Psoas muscle (tissue), 8 donors: Measurements from ENCODE around the gene MPP7. TPM values are rescaled to one million over a fixed set of nuclear protein-coding genes. Genes with fewer than 3 reads are reported as not detected.

Experiments used
- ATAC-seq, 4 donors: fragments of 200-7000 bp; cut with Tn5 transposase; one replicate each; pipeline ENCODE4 v1.9.1; 2020; ENCODE audit warnings: moderate library complexity in 3 of 4, mild to moderate bottlenecking in 2 of 4
- DNase-seq, 2 donors: peaks; one replicate each; pipeline ENCODE4 v3.0.0-alpha.2; 2020
- H3K27ac ChIP-seq: fragments of 200-600 bp; one replicate; pipeline ENCODE4 v1.8.0; 2022
- H3K27me3 ChIP-seq, 3 donors: fragments of 200-600 bp in 1 of 3; one replicate each; pipeline versions ENCODE4 v1.6.1 to v1.8.0; 2013 to 2022; ENCODE audit warnings: low read length in 2 of 3, mild to moderate bottlenecking in 2 of 3, moderate library complexity in 1 of 3; ENCODE audit not compliant: insufficient read depth in 3 of 3
- H3K36me3 ChIP-seq, 2 donors: fragments of 200-600 bp in 1 of 2; one replicate each; pipeline versions ENCODE4 v1.6.1 to v1.8.0; 2013 to 2022; ENCODE audit warnings: low read depth in 1 of 2, mild to moderate bottlenecking in 1 of 2, moderate library complexity in 1 of 2; ENCODE audit not compliant: insufficient read depth in 1 of 2
- H3K4me1 ChIP-seq: fragments of 200-600 bp; one replicate; pipeline ENCODE4 v1.8.0; 2022
- H3K4me3 ChIP-seq: fragments of 200-600 bp; one replicate; pipeline ENCODE4 v1.8.0; 2022; ENCODE audit warnings: mild to moderate bottlenecking
- H3K9me3 ChIP-seq: fragments of 200-600 bp; one replicate; pipeline ENCODE4 v1.8.0; 2022
- WGBS, 3 donors: extraction: QIAGEN DNeasy Blood & Tissue Kit; methylation state at CpG; one replicate each; pipeline versions ENCODE4 v1.1.6 to v1.1.7; 2013; 5-methylcytosine and 5-hydroxymethylcytosine counted together
- intact Hi-C, 2 donors: fragments of 100-400 bp; cut with DNase I; formaldehyde crosslinking; loops; one replicate each; pipeline versions ENCODE4 v1.11.0 to v1.14.2; 2022
- polyA plus RNA-seq, 3 donors: library from polyadenylated mRNA; stranded (reverse); fragments of 200-250 nt; gene quantifications; one replicate each; pipeline ENCODE4 v1.2.3, GENCODE V29; 2013
- total RNA-seq, 4 donors: library from RNA; stranded (reverse); fragmentation: NEBNext Ultra II Directional in 2 of 4; extraction: Animal tissue kit (Norgen Biotek cat#: 25700) in 2 of 4; gene quantifications; one replicate each; pipeline versions ENCODE4 v1.2.1 to v1.2.4, GENCODE V29; 2021 to 2023
- TF ChIP-seq, protein P1 (sequence below): fragments of 200-600 bp; IDR thresholded peaks from one replicate; pipeline ENCODE4 v1.8.0; 2022; ENCODE audit warnings: antibody characterized with exemption
- donor health status: healthy with polysubstance abuse.
- donor health status: DM: no; HTN: no; CAD: no; lungs with moderate emphysema.
- donor health status: Bipolar disorder and iron deficiency.
- donor health status: healthy.
- donor health status: DM: yes; HTN: yes; CAD: no.
- donor health status: DM: no; HTN: no; CAD: no.
- donor health status: DM: no; HTN: no; CAD: no.
- donor health status: DM: yes; HTN: yes; CAD: no.

MPP7 gene
- total and polyA plus RNA-seq, 7 donors = 2.3 to 12.5 (median 11.3) TPM

DNA sequence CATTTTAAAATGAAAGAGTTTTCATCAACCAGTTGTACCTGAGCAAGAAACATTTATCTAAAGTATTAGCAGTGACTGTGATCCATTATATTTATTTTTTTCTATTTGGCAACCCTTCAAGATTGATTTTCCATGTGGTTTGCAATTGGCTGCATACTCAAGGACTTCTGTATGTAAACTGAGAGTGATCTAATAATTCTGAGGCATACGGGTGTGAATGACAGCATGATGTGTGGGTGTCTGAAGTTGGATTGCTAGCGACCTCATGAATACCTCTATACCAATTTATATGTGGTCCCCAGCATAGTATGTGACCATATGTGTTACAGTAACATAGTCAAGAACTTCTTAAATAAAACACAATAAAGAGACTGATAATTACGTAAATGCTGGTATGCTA, 8.2 kb upstream of the MPP7 start:
- H3K4me3 ChIP-seq = no peak overlapping the region
- H3K36me3 ChIP-seq = no peaks in the 10 kb centered on the region
- H3K9me3 ChIP-seq = no peaks in the 10 kb centered on the region
- no peaks in the 10 kb centered on the region for H3K4me1 ChIP-seq
- no peak overlapping the region for H3K27ac ChIP-seq
- WGBS, 3 donors = 53 to 59% (median 58%) methylated on average over 3 of the region's 3 CpGs
- TF ChIP-seq, protein P1, sequence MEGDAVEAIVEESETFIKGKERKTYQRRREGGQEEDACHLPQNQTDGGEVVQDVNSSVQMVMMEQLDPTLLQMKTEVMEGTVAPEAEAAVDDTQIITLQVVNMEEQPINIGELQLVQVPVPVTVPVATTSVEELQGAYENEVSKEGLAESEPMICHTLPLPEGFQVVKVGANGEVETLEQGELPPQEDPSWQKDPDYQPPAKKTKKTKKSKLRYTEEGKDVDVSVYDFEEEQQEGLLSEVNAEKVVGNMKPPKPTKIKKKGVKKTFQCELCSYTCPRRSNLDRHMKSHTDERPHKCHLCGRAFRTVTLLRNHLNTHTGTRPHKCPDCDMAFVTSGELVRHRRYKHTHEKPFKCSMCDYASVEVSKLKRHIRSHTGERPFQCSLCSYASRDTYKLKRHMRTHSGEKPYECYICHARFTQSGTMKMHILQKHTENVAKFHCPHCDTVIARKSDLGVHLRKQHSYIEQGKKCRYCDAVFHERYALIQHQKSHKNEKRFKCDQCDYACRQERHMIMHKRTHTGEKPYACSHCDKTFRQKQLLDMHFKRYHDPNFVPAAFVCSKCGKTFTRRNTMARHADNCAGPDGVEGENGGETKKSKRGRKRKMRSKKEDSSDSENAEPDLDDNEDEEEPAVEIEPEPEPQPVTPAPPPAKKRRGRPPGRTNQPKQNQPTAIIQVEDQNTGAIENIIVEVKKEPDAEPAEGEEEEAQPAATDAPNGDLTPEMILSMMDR = no peak
- ATAC-seq (no peak), DNase-seq (no peak)
- no peaks in the 10 kb centered on the region for H3K27me3 ChIP-seq
- intact Hi-C loops = no loop called here

DNA sequence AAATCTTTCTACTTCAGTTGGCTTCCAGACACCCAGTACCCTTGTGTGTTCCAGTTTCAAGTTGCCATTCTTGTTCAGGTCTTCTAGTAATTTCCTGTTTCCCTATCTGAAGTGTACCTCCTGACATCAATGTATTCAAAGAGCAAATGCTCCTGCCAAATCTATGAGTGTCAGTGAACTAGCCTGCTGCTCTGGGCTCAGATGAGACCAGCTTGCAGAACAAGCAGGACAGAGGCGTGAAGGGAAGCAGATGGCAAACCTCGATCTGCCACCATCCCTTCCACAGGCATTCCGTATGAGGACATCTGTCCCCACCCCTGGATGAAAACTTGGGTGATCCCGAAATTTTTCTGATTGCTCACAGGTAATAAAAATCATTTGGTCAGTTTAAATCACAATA, 4.4 kb upstream of the MPP7 start:
- TF ChIP-seq, protein P1 = no peak
- Histone ChIP-seq H3K27me3 (no peaks in the 10 kb centered on the region), H3K4me1 (peaks cover 14% of the 10 kb centered on the region), H3K27ac (no peak overlapping the region), H3K4me3 (no peak overlapping the region), H3K36me3 (no peaks in the 10 kb centered on the region), H3K9me3 (no peaks in the 10 kb centered on the region)
- 66 to 68% (median 67%) methylated on average over 4 of the region's 4 CpGs for WGBS, 3 donors
- ATAC-seq (no peak), DNase-seq (no peak)
- intact Hi-C loops = no loop called here

DNA sequence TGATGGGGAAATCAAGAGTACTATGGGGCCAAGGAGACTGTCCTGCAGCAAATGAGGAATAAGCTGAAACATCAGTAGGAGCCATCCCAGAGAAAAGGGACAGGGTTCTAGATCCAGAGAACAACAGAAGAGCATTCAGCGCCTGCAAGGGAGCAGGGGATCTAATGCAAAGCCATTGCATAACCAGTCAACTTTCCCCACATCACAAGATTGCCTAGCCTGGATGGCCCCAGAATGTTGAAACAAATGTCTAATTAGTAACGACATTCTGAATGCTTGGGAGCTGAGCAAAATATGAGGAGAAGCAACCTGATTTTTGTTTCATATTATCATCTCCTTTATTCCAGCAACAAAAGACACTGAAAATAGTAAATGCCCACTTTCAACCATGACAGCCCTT, 2.7 kb upstream of the MPP7 start:
- intact Hi-C loops = no loop called here
- Histone ChIP-seq H3K27ac (no peak overlapping the region), H3K4me3 (no peak overlapping the region), H3K36me3 (no peaks in the 10 kb centered on the region), H3K27me3 (no peaks in the 10 kb centered on the region), H3K4me1 (peaks cover 20% of the 10 kb centered on the region), H3K9me3 (no peaks in the 10 kb centered on the region)
- no peak for DNase-seq
- TF ChIP-seq, protein P1 = no peak
- WGBS, 3 donors = 90 to 93% (median 91%) methylated on average over 2 of the region's 2 CpGs
- ATAC-seq = no peak

DNA sequence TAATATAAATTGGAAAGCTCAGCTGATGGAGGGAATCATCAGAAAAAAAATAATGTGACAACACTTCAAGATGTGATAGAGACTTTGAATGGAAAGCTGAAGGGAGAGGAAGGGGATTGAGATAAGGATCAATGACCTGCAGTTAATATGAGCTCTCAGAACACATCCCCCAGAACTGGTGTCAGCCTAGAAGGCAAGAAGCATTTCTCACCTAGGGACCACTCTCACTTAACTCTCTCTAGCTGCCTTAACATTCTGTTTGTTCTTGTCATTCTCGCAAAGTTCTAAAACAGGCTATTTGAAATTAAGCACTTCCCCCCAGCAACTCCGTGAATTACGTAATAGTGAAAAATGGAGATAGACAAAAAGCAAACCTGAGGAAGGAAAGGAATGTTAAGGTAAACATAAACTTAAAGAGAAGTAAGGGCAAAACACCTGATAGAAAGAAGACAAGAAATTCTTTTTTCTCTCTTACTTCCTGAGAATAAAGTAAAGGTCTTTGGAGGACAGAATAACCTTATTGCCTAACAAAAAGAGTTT, 1.2 kb upstream of the MPP7 start:
- TF ChIP-seq, protein P1 = no peak
- Histone ChIP-seq H3K4me1 (peaks cover 20% of the 10 kb centered on the region), H3K27ac (no peak overlapping the region), H3K4me3 (no peak overlapping the region), H3K9me3 (no peaks in the 10 kb centered on the region), H3K36me3 (no peaks in the 10 kb centered on the region), H3K27me3 (no peaks in the 10 kb centered on the region)
- ATAC-seq (no peak), DNase-seq (no peak)
- 47 to 59% (median 51%) methylated on average over 3 of the region's 3 CpGs for WGBS, 3 donors
- intact Hi-C loops = loop anchor here in 1 of 2 donors (5.0 kb wide), 2 partner anchors 52 to 78 kb away; no protein-coding TSS in a partner anchor

DNA sequence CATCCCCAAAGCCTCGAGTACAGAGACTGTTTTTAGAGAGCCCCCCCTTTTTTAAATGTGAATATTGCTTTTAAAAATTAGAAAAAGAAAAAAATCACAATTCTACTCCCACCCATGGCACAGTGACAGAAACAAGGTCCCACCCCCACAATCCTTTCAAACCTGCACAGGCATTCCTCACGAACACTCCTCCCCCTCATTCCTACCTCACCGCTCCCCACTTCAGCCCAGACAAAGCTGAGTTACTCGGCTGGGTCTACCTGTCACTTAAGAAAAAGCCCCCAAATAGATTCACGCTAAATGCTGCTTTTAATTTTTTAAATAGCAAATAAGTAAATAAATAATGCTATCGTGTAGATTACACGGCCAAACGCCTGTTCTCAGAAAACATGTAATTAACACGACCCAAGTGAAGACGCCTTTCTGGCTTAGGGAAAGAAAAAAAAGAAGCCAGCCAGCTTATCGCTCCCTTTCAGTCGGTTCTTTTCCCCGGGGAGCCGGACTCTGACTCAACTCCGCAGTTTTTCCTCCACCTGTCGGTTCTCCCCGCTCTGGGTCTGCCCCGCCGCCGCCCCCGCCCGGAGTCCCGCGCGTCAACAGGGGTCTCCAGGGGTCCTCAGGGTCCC, 739 bp downstream of the MPP7 start:
- Histone ChIP-seq H3K4me3 (peak overlapping the region; percentile 95), H3K36me3 (no peaks in the 10 kb centered on the region), H3K9me3 (no peaks in the 10 kb centered on the region), H3K4me1 (peaks cover 30% of the 10 kb centered on the region), H3K27ac (peak overlapping the region; percentile 95), H3K27me3 (no peaks in the 10 kb centered on the region)
- ATAC-seq (peak in 1 of 4 donors; percentile 16), DNase-seq (no peak)
- intact Hi-C loops = loop anchor here in 1 of 2 donors (5.0 kb wide), 2 partner anchors 50 to 80 kb away; no protein-coding TSS in a partner anchor
- 2 to 5% (median 3%) methylated on average over 25 of the region's 25 CpGs for WGBS, 3 donors
- TF ChIP-seq, protein P1 = no peak
